Thyroid gland (tissue), 4 donors: ENCODE results near the gene ADGRG1.

ENCODE experiments used
- CTCF ChIP-seq, 6 experiments: fragments of 200-600 bp in 3 of 6; fragments of 450-650 bp in 3 of 6; sonication (generic) in 3 of 6; IDR thresholded peaks; one replicate each; pipeline ENCODE4 v1.5.1; 2016 to 2019; ENCODE audit warnings: antibody characterized with exemption in 6 of 6, mild to moderate bottlenecking in 2 of 6, inconsistent platforms in 1 of 6, moderate library complexity in 1 of 6
- POLR2A ChIP-seq, 2 donors: fragments of 450-650 bp; IDR thresholded peaks; one replicate each; pipeline ENCODE4 v1.6.1; 2017; ENCODE audit warnings: antibody characterized with exemption in 2 of 2, mild to moderate bottlenecking in 2 of 2, moderate library complexity in 1 of 2

DNA sequence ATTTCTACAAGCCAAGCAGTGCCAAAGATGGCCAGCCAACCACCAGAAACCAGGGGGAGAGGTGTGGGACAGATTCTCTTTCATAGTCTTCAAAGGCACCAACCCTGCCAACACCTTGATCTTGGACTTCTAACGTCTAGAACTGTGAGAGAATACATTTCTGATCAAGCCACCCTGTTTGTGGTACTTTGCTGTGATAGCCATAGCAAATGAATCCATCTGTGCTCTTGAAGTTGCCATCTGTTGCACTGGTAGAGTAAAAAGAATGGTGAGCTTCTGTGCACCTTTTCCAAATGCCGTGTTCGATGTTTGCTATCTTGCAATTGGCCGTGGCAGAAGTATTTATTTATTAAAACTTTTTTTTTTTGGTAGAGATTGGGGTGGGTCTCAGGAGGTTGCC, 16.7 kb upstream of the ADGRG1 start:
- TF ChIP-seq CTCF (IDR thresholded peaks at IDR 0.05) (no peak), POLR2A (IDR thresholded peaks at IDR 0.05) (no peak)
